Measurements from ENCODE around the gene SIRT7. TPM values are rescaled to one million over a fixed set of nuclear protein-coding genes. Genes with fewer than 3 reads are reported as not detected.

Gene SIRT7
- total RNA-seq, 6 donors from 2014 or later: 35.7 to 87.0 (median 39.7) TPM

DNA sequence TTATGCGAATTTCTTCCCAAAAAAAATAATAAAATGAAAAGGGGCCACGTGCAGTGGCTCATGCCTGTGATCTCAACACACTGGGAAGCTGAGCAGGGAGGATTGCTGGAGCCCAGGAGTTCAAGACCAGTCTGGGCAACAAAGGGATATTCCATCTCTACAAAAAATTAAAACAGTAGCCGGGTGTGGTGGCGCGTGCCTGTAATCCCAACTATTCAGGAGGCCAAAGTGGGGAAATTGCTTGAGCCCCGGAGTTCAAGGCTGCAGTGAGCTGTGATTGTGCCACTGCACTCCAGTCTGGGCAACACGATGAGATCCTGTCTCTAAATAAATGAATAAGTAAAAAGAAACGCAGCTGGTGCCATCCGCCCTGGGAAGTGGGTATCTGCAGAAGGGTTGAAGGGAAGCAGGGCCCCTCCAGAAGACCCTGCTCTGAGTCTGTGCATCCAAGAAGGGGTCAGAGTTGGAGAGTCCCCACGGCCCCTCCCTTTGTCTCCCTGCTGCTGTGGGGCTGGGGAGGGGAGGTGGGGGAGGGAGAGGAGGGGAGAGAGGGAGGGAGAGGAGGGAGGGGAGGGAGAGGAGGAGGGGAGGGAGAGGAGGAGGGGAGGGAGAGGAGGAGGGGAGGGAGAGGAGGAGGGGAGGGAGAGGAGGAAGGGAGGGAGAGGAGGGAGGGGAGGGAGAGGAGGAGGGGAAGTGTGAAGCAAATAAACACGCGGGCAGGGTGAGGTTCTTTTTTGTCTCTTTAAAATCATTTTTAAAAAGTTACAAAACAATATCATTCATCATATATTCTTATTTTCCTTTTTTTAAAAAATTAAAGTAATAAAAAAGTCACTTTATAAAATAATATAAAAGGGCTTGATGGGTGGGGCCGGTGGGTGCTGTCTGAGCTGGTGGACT is 34.1 kb upstream of the SIRT7 start:
- Histone ChIP-seq H3K36me3 (no peaks in the 10 kb centered on the region), H3K4me3 (no peak overlapping the region), H3K4me1 (no peaks in the 10 kb centered on the region), H3K27me3 (no peaks in the 10 kb centered on the region), H3K9me3 (no peaks in the 10 kb centered on the region), H3K27ac (no peak overlapping the region)
- no peak for TF ChIP-seq EP300 (IDR thresholded peaks at IDR 0.05)
- TF ChIP-seq, protein P1, sequence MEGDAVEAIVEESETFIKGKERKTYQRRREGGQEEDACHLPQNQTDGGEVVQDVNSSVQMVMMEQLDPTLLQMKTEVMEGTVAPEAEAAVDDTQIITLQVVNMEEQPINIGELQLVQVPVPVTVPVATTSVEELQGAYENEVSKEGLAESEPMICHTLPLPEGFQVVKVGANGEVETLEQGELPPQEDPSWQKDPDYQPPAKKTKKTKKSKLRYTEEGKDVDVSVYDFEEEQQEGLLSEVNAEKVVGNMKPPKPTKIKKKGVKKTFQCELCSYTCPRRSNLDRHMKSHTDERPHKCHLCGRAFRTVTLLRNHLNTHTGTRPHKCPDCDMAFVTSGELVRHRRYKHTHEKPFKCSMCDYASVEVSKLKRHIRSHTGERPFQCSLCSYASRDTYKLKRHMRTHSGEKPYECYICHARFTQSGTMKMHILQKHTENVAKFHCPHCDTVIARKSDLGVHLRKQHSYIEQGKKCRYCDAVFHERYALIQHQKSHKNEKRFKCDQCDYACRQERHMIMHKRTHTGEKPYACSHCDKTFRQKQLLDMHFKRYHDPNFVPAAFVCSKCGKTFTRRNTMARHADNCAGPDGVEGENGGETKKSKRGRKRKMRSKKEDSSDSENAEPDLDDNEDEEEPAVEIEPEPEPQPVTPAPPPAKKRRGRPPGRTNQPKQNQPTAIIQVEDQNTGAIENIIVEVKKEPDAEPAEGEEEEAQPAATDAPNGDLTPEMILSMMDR (IDR thresholded peaks at IDR 0.05): no peak
- TF ChIP-seq POLR2AphosphoS5 (IDR thresholded peaks at IDR 0.05): no peak
- no peak for TF ChIP-seq POLR2A (IDR thresholded peaks at IDR 0.05)
- DNase-seq: no peak
- 53 to 58% methylated on average over 12 to 13 of the region's 13 CpGs for whole genome bisulfite sequencing, 2 donors
- ATAC-seq (ENCODE audit: low FRiP score in 2 of 2): no peak

GRCh38 chr17:81950501-81950900 is 32.5 kb upstream of the SIRT7 start:
- no peak overlapping the region for H3K27ac ChIP-seq
- no peak overlapping the region for H3K4me3 ChIP-seq
- H3K27me3 ChIP-seq: no peaks in the 10 kb centered on the region
- H3K36me3 ChIP-seq: no peaks in the 10 kb centered on the region
- H3K9me3 ChIP-seq: no peaks in the 10 kb centered on the region
- WGBS, 2 donors: 80 to 86% methylated on average over 15 of the region's 15 CpGs
- TF ChIP-seq POLR2A (IDR thresholded peaks at IDR 0.05) (no peak), EP300 (IDR thresholded peaks at IDR 0.05) (no peak), POLR2AphosphoS5 (IDR thresholded peaks at IDR 0.05) (no peak)
- TF ChIP-seq, protein P1 (IDR thresholded peaks at IDR 0.05): no peak
- H3K4me1 ChIP-seq: no peaks in the 10 kb centered on the region
- no peak for ATAC-seq (ENCODE audit: low FRiP score in 2 of 2)
- peak in 1 of 2 donors; percentile 58 for DNase-seq

GRCh38 chr17:81948635-81949378 is 30.8 kb upstream of the SIRT7 start:
- 80 to 85% methylated on average over 12 to 15 of the region's 17 CpGs for WGBS, 2 donors
- DNase-seq: peak in 1 of 2 donors; percentile 52

DNA sequence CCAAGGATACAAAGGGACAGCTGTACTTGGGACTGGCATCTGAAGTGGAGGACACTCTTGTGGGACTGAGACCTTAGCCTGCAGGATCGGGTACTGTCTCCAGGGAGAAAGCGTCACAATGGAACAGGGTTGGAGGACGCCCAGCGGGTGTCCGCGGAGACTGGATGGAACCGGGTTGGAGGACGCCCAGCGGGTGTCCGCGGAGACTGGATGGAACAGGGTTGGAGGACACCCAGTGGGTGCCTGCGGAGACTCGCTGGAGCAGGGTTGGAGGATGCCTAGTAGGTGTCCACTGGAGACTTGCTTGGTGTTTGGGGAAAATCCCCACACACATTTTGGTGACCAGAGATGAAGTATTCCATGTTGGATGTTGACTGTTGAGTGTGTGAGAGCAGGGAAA is 29.2 kb upstream of the SIRT7 start, which contains the start of gene MYADML2:
Gene MYADML2, minus strand, starts transcription at position 45 of the 400 bp plus-strand sequence. CDS start 5,492 bp downstream, outside the sequence.
- WGBS, 2 donors: 90% methylated on average over 12 to 13 of the region's 13 CpGs
- no peaks in the 10 kb centered on the region for H3K9me3 ChIP-seq
- no peaks in the 10 kb centered on the region for H3K36me3 ChIP-seq
- no peaks in the 10 kb centered on the region for H3K27me3 ChIP-seq
- H3K27ac ChIP-seq: no peak within 1 kb of the TSS
- DNase-seq (peak in 1 of 2 donors; percentile 59), ATAC-seq (ENCODE audit: low FRiP score in 2 of 2) (no peak)
- no peak for TF ChIP-seq EP300 (IDR thresholded peaks at IDR 0.05)
- TF ChIP-seq, protein P1 (IDR thresholded peaks at IDR 0.05): no peak
- no peaks in the 10 kb centered on the region for H3K4me1 ChIP-seq
- H3K4me3 ChIP-seq: no peak within 1 kb of the TSS

More at GRCh38 chr17:81948635-81949378, 30.8 kb upstream of the SIRT7 start:
- no peaks in the 10 kb centered on the region for H3K9me3 ChIP-seq
- H3K36me3 ChIP-seq: no peaks in the 10 kb centered on the region
- ATAC-seq (ENCODE audit: low FRiP score in 2 of 2): peak in 1 of 2 donors; percentile 38
- H3K27ac ChIP-seq: no peak overlapping the region
- no peaks in the 10 kb centered on the region for H3K4me1 ChIP-seq
- TF ChIP-seq EP300 (IDR thresholded peaks at IDR 0.05) (no peak), POLR2AphosphoS5 (IDR thresholded peaks at IDR 0.05) (no peak)
- TF ChIP-seq, protein P1 (IDR thresholded peaks at IDR 0.05): no peak
- H3K27me3 ChIP-seq: no peaks in the 10 kb centered on the region
- H3K4me3 ChIP-seq: no peak overlapping the region

Measured in upper lobe of left lung (tissue), 6 donors.